A673 (cell line): Measurements from ENCODE around the gene LYZL4. TPM values are rescaled to one million over a fixed set of nuclear protein-coding genes. Genes with fewer than 3 reads are reported as not detected.
A peak's percentile ranks its signal among the peaks of the same experiment; 100 is the strongest.

Experiments
- BruUV-seq: library from RNA; stranded (reverse); fragments of 400-500 nt; replicated peaks from 2 replicates; lab custom pipeline; 2021; lab: Mats Ljungman, UMichigan
- CTCF ChIA-PET: fragments of 300-600 bp; sonication (Branson Sonifier 250); formaldehyde crosslinking; loops from one replicate; lab custom pipeline; 2022; ENCODE audit warnings: antibody characterized with exemption; lab: Charles Lee
- POLR2A ChIA-PET: fragments of 300-600 bp; sonication (Branson Sonifier 250); formaldehyde crosslinking; loops from one replicate; lab custom pipeline; 2022; ENCODE audit warnings: antibody characterized with exemption; ENCODE audit not compliant: low non-redundant PET; lab: Charles Lee
- DNase-seq: peaks from one replicate; pipeline ENCODE4 v3.0.0-alpha.2; 2015; ENCODE audit warnings: low spot score
- H3K27ac ChIP-seq: fragments of 200-600 bp; sonication (generic); 2 replicates; pipeline ENCODE4 v1.5.1; 2016; ENCODE audit warnings: mixed run types, low read depth, mild to moderate bottlenecking, mixed read lengths, antibody characterized with exemption, low read length; ENCODE audit not compliant: poor library complexity, severe bottlenecking
- H3K27me3 ChIP-seq: fragments of 200-600 bp; sonication (generic); replicated peaks from 2 replicates; pipeline ENCODE4 v1.6.1; 2017; ENCODE audit warnings: mixed run types, low read depth, mild to moderate bottlenecking, mixed read lengths, antibody characterized with exemption, low read length; ENCODE audit not compliant: insufficient read depth, poor library complexity
- H3K36me3 ChIP-seq: fragments of 200-600 bp; sonication (generic); 2 replicates; pipeline ENCODE4 v1.6.1; 2016; ENCODE audit warnings: mixed run types, mild to moderate bottlenecking, mixed read lengths, antibody characterized with exemption, low read length; ENCODE audit not compliant: insufficient read depth, poor library complexity, severe bottlenecking
- H3K4me1 ChIP-seq: fragments of 200-600 bp; sonication (generic); 2 replicates; pipeline ENCODE4 v1.6.1; 2017; ENCODE audit warnings: mixed run types, mild to moderate bottlenecking, mixed read lengths, antibody characterized with exemption, low read length; ENCODE audit not compliant: insufficient read depth, poor library complexity, severe bottlenecking
- H3K4me3 ChIP-seq: fragments of 200-600 bp; sonication (generic); 2 replicates; pipeline ENCODE4 v1.5.1; 2016; ENCODE audit warnings: low read depth, mixed run types, mild to moderate bottlenecking, mixed read lengths, low read length; ENCODE audit not compliant: poor library complexity, severe bottlenecking
- H3K9me3 ChIP-seq: fragments of 200-600 bp; sonication (generic); 2 replicates; pipeline ENCODE4 v1.6.1; 2016; ENCODE audit warnings: mixed run types, low read depth, mild to moderate bottlenecking, mixed read lengths, antibody characterized with exemption, low read length; ENCODE audit not compliant: poor library complexity, severe bottlenecking
- EZH2 ChIP-seq: fragments of 200-600 bp; sonication (generic); IDR thresholded peaks from 2 replicates; pipeline ENCODE4 v1.6.1; 2017; ENCODE audit warnings: borderline replicate concordance, low read depth, mild to moderate bottlenecking, mixed read lengths, antibody characterized with exemption, low read length; ENCODE audit not compliant: poor library complexity, severe bottlenecking
- intact Hi-C: fragments of 100-400 bp; cut with micrococcal nuclease; formaldehyde crosslinking; loops from one replicate; pipeline ENCODE4 v1.10.0; 2022; ENCODE audit not compliant: unreplicated experiment
- total RNA-seq: library from RNA; stranded (reverse); gene quantifications from 2 replicates; pipeline ENCODE4 v1.2.3, GENCODE V29; 2021
- TF ChIP-seq, protein P1 (sequence below): fragments of 300-800, 200-600 bp; sonication (generic); conservative IDR thresholded peaks from 2 replicates; pipeline ENCODE4 v1.5.1; 2017; ENCODE audit warnings: low read depth, mild to moderate bottlenecking, antibody characterized with exemption, low read length, moderate library complexity, mixed read lengths

Gene LYZL4
- total RNA-seq, 1 experiment from 2014 or later, result not detected

DNA sequence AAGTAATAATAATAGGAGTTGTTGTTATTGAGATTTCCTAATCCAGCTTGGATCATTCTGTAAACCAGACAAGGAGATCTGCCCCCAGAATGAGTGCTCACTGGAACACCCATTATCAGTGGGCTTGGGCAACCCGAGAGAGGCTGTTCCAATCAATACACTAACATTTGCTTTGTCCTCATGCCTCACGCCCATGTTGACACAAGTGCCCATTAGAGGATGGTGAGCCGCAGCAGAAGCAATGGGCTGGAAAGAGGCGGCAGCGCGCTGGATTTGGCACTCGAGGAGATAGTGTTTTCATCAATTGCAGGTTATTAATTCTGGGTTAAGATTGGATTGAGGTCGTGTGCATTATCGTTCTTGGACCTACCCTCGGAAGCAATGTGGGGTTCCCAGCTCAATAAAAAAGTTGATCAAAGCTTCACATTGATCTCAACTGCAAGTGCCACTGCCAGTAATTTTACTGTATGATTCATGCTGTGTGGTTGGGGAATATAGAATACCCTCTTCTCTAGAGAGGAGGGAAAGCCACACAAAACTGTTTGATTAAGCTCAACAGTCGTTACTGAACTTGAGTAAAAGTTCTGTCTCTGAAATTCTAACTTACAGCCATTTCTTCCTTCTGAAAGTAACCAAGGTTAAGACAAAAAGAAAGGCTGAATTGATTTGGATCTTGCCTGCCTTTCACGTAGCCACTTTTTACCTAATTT, 15.7 kb downstream of the LYZL4 start:
- Histone ChIP-seq H3K4me1 (no peaks in the 10 kb centered on the region), H3K4me3 (no peak overlapping the region), H3K27me3 (no peaks in the 10 kb centered on the region), H3K27ac (no peak overlapping the region), H3K9me3 (no peaks in the 10 kb centered on the region), H3K36me3 (no peaks in the 10 kb centered on the region)
- DNase-seq, result no peak
- TF ChIP-seq, protein P1, sequence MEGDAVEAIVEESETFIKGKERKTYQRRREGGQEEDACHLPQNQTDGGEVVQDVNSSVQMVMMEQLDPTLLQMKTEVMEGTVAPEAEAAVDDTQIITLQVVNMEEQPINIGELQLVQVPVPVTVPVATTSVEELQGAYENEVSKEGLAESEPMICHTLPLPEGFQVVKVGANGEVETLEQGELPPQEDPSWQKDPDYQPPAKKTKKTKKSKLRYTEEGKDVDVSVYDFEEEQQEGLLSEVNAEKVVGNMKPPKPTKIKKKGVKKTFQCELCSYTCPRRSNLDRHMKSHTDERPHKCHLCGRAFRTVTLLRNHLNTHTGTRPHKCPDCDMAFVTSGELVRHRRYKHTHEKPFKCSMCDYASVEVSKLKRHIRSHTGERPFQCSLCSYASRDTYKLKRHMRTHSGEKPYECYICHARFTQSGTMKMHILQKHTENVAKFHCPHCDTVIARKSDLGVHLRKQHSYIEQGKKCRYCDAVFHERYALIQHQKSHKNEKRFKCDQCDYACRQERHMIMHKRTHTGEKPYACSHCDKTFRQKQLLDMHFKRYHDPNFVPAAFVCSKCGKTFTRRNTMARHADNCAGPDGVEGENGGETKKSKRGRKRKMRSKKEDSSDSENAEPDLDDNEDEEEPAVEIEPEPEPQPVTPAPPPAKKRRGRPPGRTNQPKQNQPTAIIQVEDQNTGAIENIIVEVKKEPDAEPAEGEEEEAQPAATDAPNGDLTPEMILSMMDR, result no peak
- no peak for TF ChIP-seq EZH2
- intact Hi-C loops, result no loop called here
- BruUV-seq, result no TSS peak
- ChIA-PET CTCF (no interaction called here), POLR2A (no interaction called here)

DNA sequence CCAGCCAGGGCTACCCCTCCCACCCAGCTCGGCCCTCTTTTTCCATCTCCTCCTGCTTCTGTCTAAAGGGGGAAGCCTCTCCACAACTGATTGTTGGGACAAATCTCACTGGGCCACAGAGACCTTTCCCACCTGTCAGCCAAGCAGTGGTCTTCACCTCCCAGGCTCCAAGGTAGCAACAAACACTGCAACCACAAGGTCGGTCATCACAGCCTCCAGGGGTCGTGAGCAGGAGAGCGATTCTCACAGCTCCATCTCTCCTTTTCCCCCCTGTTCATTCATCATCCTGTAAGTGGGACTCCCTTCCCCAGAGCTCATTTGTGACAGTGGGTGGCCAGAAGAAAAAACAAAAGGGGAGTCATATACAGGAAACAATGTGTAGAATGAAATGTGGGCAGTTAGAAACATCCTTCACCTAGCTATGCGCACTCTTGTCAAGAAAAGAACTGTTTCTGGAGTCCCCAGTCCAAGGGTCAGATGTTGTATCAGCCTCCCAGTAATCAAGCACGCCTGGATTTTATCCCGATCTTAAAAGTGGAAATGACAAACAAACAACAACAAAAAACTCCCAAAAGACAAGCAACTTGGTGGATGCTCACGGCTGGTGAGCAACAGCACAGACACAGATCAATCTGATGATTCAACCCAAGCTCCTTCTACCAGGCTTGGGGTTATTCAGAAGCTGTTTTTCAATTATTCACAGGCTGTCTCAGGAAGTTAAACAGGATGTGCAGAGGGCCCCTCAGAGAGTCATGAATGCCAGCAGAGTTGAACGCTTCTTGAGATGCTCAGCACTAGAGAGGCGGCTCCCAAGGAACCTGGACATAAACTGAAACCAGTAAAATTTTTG, 22.4 kb downstream of the LYZL4 start:
- POLR2A ChIA-PET, result interaction anchor here (0.7 kb wide), 1 partner anchor 1772 kb away, joined by 4 read pairs; no protein-coding TSS in a partner anchor
- peak; percentile 82 for DNase-seq
- no TSS peak for BruUV-seq

DNA sequence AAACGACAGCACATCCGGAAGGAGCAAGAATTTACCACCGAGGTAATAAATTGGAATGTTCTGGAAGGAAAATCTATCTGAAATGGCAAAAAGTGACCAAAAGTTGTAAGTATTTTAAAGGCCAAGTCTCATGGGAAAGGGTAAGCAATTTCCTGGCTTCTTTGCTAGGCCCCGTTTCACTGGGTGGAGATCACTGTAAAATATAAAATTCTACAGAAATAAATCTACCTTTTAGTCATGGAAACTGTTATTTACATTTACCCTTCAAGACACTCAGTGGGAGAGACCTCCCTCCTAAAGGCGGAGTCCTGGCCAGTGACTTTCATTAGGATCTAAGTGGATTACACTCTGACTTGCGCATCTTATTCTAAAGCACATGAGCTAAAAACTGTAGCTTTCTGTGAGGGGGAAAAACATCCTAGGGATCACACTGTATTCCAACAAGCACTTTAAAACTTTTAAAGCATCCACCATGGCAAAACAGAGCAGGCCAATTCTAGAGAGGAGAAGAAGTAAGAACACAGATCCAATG, 28.8 kb downstream of the LYZL4 start:
- Histone ChIP-seq H3K27ac (no peak overlapping the region), H3K27me3 (no peaks in the 10 kb centered on the region), H3K9me3 (no peaks in the 10 kb centered on the region), H3K4me3 (no peak overlapping the region), H3K36me3 (no peaks in the 10 kb centered on the region), H3K4me1 (no peaks in the 10 kb centered on the region)
- no TSS peak for BruUV-seq
- ChIA-PET CTCF (no interaction called here), POLR2A (no interaction called here)
- TF ChIP-seq, protein P1, result no peak
- TF ChIP-seq EZH2, result no peak
- DNase-seq, result no peak
- intact Hi-C loops, result no loop called here

More for the DNA sequence above, 22.4 kb downstream of the LYZL4 start:
- CTCF ChIA-PET, result no interaction called here
- no peak overlapping the region for H3K4me3 ChIP-seq
- H3K27me3 ChIP-seq, result no peaks in the 10 kb centered on the region
- H3K36me3 ChIP-seq, result no peaks in the 10 kb centered on the region
- intact Hi-C loops, result no loop called here
- no peak for TF ChIP-seq EZH2
- TF ChIP-seq, protein P1, result no peak
- H3K4me1 ChIP-seq, result peaks cover 27% of the 10 kb centered on the region
- H3K27ac ChIP-seq, result peak overlapping the region; percentile 57
- no peaks in the 10 kb centered on the region for H3K9me3 ChIP-seq
